ENCODE data around the gene KLHL29. TPM values are rescaled to one million over a fixed set of nuclear protein-coding genes. Genes with fewer than 3 reads are reported as not detected.
A peak's percentile ranks its signal among the peaks of the same experiment; 100 is the strongest.

KLHL29 gene
- total RNA-seq, 1 donor from 2014 or later: 8.4 TPM

DNA sequence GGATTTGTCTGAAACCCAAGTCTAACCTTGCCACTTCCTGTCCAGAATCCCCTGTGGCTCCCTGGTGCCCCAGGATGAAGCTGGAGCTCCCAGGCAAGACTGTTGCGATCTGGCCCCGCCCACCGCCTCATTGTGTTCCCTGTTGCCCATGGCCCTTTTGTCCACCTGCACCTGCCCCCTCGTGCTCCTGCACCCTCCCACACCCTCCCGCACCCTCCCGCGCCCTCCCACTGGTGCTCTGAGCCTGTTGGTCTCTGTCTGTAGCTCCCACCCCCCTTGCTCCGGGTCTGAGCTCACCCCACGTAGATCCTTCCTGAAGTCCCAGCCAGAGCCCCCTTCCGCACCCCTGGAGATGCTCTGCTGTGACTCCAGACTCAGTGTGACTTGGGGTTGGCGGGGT lies 297.5 kb downstream of the KLHL29 start:
- no peak for DNase-seq

DNA sequence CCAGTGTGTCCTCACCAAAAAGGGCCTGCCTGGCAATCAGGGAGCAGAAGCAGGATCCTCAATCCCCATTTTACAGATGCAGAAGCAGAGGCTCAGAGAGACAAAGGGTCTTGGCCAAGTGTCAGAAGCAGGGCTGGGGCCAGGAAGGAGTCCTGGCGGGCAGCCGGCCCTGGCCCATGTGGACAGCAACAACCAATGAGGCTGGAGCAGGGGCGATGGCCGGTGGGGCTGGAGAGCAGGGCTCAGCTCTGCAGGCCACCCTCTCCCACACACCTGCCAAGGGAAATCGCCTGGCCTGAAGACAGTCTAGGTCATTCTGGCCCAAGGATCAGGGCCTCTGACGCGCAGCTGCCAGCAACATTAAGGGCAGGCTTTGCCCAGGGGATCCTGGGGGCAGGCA lies 298.0 kb downstream of the KLHL29 start:
- DNase-seq: no peak

DNA sequence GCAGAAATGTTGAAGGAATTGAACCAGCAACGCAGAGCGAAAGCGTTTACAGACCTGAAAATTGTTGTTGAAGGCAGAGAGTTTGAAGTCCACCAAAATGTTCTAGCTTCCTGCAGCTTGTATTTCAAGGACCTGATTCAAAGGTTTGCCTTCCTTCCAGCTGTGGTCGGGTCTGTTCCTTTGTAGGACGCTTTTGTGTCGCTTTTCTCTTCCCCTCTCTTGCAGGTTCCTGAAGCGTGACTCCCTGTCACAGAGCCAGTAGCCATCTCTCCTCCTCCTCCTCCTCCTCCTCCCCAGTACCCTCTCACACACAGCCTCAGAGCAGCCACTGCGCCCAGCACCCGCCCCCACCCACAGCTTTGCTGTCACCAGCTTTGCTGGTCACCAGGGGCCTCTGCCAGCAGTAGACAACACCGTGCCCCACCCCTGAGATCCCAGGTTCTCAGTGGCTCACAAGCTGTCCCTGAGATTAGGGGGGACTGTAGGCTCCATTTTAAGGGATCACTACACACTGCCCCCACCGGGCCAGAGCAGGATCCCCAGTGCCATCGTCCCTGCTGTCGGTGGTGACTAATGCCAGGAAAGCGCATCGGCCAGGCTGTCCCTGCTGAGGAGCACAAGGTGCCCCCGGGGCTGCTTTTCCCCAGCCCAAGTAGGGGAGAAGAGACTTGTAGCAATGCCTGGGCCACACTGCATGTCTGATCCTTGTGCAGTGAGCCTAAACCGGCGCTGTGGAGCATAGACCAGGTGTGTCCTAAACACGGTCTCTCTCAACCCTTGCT lies 299.6 kb downstream of the KLHL29 start:
- no peak for DNase-seq

DNA sequence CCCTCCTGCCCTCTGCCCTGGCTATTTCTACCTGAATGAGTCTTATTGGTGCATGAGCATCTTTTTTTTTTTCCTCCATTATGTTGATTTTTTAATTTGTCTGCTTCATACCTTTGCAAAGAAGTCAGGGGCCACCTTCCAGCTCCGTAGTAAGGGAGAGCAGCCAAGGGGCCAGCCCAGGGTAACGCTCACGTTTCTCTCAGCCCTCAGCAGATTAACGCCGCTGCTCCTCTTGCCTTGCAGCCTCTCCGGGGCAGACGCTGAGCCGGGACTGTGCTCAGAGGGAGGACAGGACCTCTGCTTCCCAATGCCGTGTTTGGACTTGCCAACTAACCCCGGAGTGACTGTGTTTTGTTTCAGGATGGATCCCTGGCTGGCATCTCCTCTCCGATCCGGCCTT lies 300.2 kb downstream of the KLHL29 start:
- DNase-seq: peak; percentile 43

DNA sequence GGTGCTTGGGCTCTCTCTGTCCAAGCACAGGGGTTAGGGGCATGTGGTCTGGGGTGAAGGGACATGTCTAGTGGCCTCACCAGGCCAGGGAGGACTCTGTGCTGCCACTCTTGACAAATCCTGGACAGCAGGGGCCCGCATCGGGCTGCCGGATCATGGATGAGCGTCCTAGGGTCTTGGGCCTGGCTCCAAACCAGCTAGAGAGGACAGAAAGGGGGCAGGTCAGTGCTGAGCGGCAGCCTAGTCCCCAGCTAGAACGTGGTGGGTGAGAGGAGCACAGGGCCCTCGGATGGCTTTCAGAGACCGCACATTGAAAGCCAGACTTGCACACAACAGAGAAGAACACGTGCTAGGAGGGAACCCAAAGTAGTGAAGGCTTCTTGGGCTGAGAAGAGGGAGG lies 300.7 kb downstream of the KLHL29 start:
- DNase-seq: no peak

- DNase-seq: no peak
Measured at GRCh38 chr2:23686405-23687029, 301.5 kb downstream of the KLHL29 start.

GRCh38 chr2:23687214-23687613 lies 302.2 kb downstream of the KLHL29 start:
- DNase-seq: no peak

DNA sequence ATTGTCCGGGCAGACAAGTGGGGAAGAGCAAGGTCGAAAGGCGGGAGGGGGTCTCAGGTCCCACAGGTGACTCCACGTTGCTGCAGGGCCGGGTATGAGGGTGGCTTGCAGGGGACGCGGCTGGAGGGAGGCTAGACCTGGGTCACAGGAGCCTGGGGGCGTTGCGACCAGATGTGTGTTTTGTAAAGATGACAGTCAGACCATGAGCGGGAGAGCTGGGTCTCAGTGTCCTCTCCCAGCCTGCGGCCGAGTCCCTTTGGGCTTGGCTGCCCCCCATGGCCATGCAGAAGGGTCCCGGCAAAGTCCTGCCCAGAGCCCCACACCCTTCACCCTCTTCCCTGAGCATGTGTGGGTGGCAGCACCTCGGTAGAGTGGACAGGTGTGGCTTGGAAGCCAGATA lies 302.7 kb downstream of the KLHL29 start:
- DNase-seq: no peak

DNA sequence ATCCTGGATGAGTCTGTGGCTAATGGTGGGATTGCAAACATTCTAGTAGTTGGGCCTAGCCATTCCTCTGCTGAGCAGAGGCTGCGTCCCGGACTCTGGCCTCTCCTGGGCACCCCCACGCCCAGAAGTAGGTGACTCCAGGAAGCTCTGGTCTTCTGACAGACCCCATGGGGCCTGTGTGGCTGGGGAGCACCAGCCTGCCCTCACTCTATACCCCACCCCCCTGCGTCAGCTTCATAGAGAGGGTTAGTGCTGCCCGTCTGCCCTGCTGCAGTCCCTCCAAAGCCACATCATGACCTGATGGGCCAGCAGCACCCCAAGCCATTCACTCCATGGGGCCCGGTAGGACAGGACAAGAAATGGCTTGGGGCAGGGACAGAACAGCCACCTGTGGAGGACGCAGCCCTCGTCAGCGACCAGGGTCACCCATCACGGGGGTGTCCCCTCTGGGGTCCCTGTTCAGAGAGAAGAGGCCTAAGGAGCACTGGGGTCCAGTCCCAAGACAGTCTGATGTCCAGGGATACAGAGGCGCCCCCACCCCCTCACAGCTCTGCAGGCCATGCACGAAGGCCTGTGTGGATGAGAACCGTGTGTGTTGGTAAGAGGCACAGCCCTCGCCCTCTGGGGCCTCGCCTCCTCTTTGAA lies 303.6 kb downstream of the KLHL29 start:
- DNase-seq: no peak

DNA sequence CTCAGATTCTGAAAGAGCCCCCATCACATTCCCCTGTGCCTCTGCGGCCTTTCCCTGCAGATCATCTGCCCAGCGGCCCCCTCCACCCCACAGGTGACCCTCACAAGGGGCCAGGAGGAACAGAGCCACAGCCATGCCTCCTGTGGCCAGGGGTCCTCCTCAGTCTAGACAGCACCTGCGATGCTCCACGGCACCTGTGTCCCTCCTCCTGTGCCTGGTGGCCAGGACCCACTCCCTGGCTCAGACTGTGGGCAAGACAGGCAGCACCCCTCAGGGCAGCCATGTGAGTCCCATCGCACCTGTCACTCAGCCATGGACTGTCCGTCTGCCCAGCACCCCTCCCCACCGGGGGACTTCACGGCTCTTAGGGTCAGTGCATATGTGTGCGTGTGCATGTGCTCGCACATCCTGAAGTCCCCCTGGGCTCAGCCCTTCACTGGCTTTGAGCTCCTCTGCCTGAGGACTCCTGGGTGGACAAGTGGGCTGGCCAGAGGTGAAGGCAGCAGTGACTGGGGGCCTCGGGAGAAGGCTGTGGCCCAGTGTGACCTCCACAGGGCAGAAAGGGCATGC lies 304.2 kb downstream of the KLHL29 start:
- no peak for DNase-seq

GRCh38 chr2:23689891-23690290 lies 304.9 kb downstream of the KLHL29 start:
- DNase-seq: no peak

- DNase-seq: no peak
Measured at GRCh38 chr2:23690421-23691105, 305.6 kb downstream of the KLHL29 start.

- DNase-seq: no peak
Measured at GRCh38 chr2:23691106-23691470, 306.1 kb downstream of the KLHL29 start.

- no peak for DNase-seq
Measured at GRCh38 chr2:23691565-23691964, 306.6 kb downstream of the KLHL29 start.

DNA sequence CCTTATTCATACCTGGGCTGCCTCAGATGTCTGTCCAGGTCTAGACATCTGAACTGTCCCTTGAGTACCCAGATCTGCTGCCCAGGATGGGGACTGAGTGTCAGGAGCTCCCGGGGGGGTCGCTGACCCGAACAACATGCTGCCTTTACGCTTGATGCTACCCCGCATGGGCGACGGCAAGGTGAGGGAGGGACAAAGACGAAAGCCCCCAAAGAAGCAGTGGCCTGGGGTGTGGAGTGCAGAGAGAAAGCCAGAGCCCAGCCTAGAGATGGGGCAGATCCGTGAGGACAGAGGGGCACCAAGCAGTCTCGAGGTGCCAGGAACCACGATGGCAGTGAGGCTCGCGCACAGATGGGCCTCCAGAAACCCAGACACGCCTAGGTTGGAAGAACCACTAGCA lies 307.3 kb downstream of the KLHL29 start:
- no peak for DNase-seq

DNA sequence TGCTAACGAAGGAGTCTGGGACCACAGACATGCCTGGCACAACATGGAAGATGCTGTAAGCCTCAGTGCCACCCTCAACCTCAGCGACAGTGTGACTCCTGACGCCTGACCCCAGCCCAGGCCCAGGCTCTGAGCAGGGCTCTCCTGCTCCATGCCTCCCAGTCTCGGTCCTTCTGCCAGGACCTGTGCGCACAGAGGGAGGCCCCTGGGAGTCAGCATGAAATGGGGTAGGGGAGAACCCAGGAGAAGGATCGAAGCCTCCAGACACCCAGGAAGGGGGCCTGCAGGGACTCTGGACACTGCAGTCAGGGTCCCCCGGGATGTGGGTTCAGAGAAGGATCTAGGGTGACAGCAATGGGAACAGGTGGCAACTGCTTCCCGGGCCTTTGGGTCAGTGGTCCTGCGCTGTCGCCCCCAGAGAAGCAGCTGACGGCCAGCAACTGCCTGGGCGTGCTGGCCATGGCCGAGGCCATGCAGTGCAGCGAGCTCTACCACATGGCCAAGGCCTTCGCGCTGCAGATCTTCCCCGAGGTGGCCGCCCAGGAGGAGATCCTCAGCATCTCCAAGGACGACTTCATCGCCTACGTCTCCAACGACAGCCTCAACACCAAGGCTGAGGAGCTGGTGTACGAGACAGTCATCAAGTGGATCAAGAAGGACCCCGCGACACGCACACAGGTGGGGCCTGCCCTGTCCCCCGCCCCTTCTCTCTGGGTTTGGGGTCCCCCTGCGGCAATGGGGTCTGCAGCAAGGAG lies 308.0 kb downstream of the KLHL29 start:
- no peak for DNase-seq

DNA sequence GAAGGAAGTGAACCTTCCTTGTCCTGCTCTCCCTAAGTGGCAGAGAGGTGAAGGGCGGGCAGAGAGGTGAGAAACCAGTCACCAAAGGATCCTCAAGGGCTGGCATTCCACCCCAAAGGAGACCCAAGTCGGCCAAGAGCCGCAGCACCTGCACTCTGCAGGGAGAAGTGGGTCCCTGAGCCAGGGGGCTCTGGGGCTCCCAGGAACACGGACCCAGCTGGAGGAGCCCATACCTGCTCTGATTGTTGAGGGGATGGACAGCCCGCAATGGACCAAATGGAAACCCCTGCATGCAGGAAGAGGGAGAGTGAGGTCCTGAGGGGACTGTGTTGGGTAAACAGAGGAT lies 308.6 kb downstream of the KLHL29 start:
- DNase-seq: no peak

DNA sequence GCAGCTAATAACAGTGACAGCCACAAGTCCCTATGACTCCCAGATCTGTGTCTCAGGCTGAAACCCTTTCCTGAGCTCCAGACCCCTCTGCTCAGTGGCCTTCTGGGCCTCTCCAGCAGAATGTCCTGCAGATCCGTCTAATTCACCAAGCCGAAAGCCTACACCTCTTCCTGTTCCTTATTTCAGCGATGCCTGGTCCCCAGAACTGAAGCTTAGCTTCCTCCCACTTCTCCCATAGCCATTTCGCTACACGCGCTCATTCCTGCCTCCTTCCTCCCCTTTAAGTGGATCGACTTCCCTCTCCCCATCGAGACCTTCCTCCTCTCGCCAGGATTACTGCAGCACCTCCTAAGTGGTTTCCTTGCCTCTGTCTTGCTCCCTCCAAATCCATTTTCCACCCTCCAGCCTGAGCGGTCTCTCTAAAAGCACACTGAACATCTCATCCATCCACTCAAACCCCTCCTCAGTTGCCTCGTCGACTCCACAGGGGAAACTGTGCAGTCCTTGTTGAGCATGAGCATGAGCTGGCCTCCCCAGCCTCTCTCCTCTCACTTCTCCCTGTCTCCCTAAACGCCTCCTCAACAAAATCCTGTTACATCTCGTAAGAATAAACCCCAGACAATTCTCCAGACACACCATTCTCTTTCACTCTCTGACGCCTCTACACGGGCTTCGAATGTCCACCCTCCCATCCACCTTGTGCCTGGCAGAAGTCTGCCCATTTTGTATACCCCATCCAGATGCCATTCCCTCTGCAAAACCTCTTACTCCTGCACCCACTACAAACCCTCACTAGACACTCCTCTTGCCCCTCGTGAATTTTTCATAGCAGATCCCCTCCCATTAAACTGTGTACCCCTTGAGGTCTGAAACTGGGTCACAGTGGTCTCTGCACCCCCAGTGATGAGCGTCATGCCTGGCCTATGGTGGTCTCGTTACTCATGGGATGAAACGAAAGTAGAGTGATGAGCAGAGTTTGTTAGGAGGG lies 309.4 kb downstream of the KLHL29 start:
- no peak for DNase-seq

DNA sequence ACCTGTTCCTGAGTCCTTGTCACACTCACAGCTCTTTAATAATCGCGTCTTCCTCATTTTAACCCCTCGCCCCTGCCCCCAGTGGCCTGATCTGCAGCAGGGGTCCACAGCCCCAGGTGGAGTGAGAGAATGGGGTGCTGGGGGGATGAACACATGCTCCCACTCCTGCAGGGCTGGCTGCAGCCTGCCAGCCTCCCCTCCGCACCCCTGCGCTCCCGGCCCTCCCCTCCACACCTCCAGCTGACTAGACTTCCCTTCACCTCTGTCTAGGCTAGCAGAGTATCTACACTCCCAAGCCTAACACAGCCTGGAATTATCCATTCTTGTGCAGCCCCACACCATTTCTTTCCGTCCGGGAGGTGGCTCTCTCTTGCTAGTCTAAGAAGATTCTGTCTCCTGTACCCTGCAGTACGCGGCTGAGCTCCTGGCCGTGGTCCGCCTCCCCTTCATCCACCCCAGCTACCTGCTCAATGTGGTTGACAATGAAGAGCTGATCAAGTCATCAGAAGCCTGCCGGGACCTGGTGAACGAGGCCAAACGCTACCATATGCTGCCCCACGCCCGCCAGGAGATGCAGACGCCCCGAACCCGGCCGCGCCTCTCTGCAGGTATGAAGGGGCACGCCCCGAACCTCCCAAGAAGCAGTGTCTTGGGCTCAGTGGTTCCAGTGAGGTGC lies 310.4 kb downstream of the KLHL29 start:
- DNase-seq: no peak

Data from tongue (tissue), 2 donors.